GM21360 (cell line): ENCODE data around the gene TFB2M.

Experiments used
- ATAC-seq: cut with Tn5 transposase; IDR thresholded peaks from one replicate; pipeline ENCODE4 v1.9.1; 2021; ENCODE audit warnings: mild to moderate bottlenecking, moderate library complexity; ENCODE audit not compliant: unreplicated experiment

Gene TFB2M

DNA sequence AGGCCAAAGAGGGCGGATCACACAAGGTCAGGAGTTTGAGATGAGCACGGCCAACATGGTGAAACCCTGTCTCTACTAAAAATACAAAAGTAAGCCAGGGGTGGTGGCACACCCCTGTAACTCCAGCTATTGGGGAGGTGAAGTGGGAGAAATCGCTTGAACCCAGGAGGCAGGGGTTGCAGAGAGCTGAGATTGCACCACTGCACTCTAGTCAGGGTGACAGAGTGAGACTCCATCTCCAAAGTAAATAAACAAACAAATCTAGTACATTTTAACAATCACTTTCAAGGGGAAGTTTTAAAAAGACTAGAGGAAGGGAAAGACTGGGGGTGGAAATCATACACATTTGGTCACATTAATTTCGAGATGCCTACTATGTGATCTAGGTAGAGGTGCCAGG, 6.8 kb downstream of the TFB2M start:
- no peak for ATAC-seq

DNA sequence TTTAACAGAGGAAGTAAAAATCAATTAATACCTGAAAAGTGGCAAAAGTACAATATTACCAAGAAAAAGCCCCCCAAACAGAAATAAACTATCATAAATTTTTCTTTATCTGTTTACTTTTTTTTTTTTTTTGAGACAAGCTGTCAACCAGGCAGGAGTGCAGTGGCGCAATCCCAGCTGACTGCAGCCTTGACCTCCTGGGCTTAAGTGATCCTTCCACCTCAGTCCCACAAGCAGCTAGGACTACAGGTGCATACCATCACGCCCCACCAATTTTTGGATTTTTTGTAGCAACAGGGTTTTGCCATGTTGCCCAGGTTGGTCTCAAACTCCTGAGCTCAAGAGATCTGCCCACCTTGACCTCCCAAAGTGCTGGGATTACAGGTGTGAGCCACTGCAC, 8.0 kb downstream of the TFB2M start:
- no peak for ATAC-seq

DNA sequence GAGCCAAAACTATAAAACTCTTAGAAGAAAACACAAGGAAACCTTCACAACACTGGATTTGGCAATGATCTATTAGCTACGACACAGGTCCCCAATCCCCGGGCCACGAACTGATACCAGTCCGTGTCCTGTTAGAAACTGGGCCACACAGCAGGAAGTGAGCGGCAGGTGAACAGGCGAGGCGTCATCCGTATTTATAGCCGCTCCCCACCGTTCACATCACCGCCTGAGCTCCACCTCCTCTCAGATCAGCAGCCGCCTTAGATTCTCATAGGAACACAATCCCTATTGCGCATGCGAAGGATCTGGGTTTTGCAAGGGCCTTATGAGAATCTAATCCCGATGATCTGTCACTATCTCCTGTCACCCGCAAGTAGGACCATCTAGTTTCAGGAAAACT, 11.9 kb downstream of the TFB2M start:
- no peak for ATAC-seq

DNA sequence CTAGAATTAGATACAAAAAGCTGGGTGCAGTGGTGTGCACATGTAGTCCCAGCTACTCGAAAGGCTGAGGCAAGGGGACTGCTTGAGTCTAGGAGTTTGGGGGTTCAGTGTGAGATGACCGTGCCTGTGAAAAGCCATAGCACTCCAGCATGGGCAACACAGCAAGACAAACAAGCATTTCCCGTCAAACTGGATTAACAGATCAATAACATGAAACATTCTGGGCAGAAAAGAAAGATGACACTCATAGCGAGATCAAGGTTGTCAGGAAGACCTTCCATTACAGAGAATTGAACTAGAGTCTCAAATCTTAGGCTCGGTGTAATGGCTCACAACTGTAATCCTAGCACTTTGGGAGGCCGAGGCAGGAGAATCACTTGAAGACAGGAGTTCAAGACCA, 14.0 kb downstream of the TFB2M start:
- no peak for ATAC-seq

DNA sequence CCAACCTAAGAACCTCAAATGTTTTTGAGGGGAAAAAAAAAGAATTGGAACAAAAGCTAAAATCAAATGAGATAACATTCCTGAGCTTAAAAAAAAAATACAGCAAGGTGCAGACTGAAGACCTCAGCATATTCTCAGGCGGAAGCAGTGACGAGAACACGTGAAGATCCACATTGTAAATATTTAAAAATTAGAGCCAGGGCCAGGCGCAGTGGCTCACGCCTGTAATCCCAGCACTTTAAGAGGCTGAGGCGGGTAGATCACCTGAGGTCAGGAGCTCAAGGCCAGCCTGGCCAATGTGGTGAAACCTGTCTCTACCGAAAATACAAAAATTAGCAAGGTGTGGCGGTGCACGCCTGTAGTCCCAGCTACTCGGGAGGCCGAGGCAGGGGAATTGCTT, 15.7 kb downstream of the TFB2M start:
- no peak for ATAC-seq

DNA sequence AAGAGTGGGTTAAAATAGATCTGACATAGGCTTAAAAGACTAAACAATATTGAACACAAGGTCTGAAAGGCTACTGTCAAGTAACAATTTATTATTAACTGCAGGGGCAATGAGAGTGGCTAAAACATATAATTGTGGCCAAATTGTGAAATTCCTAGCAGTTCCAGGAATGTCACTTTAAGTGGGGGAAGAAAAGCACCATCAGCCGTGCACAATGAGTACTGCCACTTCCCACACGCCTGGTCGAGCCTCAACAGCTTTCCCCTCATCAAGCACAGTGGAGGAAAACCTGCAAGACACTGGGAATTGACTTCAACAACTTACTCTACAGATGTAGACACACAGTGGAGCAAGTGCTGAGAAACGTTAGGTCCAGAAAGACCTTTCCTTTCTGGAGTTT, 16.4 kb downstream of the TFB2M start:
- ATAC-seq, result no peak

DNA sequence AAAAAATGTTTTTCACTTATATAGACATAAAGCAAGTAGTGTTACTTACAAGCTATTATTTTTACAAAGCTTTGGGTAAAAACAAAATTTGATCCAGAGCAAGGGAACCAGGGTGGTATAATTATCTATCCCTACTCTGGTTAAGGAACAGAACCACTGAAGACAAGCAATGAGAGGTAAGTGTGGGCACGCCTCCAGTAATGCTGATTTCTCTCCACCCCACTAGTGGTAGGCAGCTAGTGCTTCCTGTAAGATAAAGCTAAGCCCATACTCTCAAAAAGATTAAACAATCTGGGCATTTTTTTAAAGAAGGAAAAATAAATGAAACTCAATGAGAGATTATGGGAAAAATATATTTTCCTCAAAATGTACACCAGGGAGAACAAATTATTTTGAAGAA, 22.1 kb downstream of the TFB2M start:
- ATAC-seq, result no peak

DNA sequence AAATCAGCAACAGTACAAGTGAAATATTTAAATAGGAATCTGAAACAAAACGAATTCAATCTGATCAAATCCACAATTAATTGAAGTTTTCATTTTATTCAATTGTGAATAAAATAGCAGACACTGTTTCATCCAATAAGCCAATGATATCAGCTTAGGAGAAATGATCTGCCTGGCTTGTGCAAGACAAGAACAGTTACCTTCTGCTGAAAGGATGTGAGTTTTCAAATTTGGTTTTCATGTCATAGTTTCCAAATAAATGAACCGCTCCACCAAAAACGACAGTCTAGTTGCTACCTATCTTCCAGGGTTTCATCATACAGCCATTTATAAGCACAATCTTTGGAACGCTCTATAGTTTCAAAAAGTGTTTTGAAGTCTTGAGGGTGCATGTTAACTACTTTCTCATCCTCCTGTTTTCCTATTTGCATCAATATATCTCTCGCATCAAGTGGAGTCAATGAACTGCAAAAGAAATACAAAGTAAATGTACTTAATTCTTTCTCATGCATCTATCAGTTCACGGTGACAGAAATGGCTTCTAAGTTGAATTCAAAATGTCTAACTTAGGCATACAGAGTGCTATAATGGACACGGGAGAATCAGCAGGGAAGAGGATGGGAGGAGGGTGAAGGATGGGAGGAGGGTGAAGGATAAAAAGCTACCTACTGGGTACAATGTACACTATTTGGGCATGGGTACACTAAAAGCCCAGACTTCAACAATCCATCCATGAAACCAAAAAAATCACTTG, 25.1 kb downstream of the TFB2M start:
- no peak for ATAC-seq

DNA sequence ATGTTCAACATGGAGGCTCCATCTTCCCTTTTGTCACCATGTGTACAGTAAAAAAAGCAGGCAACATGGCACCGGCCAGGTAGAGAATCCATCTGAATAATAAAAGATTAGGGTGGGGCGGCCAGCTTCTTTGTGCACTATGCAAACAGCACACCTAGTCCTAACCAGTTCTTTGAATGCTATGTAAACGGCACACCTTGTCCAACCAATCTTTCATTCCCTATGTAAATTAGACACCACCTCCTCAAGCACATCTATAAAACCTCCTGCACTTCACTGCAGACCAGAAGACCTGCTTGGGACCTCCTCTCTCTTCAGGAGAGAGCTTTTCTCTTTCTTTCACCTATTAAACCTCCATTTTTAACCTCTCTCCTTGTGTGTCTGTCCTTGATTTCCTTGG, 28.2 kb downstream of the TFB2M start:
- no peak for ATAC-seq

DNA sequence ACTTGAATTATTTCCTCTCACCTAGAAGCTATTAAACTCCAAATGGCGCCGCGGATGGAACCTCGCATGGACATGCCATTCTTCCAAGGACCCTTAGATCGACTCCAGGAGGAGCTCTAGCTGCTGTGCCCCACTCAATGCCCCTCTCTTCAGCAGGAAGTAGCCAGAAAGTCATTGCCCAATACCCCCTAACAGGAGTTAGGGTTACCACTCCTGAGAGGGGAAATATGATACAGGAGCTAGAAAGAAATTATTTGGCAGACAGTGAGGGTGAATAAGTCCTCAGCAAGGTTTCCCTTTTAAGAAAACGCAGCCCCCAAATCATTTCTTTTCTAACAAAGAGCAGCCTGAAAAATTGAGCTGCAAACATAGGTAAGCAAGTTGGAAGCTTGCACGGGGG, 28.6 kb downstream of the TFB2M start:
- ATAC-seq, result no peak

DNA sequence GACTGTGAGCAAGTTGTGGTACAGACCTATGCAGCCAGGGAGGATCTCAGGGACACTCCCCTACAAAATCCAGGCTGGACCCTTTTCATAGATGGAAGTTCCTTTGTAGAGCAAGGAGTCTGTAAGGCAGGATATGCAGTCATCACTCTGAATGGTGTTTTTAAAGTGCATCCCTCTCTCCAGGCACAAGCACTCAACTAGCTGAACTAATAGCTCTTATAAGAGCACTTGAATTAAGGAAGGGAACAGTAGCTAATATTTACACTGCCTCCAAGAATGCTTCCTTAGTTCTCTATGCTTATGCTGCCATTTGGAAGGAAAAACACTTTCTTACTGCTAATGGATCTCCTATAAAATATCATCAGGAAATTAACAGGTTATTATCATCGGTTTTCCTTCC, 31.9 kb downstream of the TFB2M start:
- no peak for ATAC-seq

DNA sequence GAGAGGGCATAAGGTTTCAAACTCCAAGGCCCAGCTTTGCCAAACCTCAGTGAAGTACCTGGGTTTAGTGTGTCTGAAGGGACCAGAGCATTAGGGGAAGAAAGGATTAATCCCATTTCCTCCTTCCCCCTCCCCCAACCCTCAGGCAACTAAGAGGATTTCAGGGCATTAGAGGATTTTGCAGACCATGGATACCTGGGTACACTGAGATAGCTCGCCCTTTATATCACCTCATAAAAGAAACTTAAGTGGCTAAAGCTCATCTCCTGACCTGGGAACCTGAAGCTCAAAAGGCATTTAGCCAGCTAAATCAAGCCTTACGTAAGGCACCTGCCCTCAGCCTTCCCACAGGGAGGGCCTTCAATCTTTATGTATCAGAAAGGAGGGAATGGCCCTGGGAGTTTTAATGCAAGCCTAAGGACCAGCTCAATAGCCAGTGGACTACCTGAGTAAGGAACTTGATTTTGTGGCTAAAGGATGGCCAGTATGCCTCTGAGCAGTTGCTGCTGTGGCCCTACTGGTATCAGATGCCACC, 32.6 kb downstream of the TFB2M start:
- ATAC-seq, result no peak

DNA sequence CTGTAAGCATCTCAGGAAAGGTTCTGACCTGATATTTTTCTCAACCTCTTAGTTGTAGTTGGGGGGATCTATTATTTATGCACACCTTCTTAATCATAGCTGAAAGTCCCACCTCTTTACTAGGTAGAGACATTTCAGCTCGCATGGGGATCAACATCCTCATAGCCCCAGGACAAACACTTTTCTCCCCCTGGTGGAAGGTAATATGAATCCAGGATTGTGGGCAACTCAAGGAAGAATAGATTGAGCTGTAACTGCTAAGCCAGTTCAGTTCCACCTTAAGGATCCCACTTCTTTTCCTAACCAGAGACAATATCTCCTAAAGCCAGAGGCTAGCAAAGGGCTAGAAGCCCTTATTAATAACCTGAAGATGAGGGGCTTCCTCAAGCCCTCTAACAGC, 33.5 kb downstream of the TFB2M start:
- ATAC-seq, result no peak

DNA sequence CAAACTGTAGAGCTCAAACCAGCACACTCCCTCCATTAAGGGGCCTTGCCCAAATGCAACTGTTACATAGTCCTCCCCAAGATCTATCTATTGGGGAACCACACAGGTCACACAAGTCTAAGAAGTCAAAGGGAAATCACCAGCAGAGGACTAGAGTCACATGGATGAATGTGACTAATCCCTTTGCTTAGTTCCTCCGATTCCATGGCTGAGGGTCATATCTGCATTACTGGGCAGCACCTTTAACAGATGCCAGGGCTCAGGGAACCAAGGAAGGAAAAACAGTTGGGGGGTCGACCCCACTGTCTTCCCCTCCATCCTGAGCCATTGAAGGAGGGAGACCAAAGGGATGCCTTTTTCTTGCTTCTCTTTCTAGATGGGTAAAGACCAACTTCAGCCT, 35.6 kb downstream of the TFB2M start:
- ATAC-seq, result no peak

DNA sequence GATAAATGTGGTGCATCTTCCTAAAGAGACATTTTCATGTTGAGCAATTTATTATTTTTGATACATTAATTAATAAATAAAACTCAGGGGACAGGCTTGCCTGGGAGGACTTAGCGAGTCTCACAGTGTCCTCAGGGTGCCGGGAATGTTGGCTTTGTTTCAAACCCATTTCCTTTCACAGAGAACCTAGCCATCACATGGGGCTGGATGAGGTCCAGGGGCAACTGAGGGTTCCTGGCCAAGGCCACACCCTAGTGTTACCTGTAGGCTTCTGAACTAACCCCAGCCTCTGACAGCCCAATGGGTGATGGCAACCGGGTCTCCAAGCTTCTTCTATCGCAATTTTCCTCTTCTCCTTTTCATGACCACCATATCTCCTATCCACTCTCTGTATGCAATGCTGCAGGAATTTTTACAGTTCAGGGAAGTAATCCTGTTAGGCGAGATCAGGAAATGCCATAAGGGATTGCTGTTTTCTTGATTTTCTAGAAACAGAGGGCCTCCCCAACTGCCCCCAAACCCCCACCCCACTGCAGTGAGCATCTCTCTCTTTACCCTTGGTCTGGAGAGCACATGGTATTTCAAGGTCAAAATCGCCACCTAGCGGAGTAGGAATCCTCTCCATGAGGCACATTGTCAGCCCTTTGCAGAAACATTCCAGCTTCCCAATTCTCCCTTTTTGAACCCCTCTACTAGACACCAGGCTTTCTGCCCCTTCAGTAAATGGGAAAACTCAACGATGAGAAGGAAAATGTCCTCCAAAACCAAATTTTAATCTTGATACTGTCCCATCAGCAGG, 36.9 kb downstream of the TFB2M start:
- no peak for ATAC-seq

DNA sequence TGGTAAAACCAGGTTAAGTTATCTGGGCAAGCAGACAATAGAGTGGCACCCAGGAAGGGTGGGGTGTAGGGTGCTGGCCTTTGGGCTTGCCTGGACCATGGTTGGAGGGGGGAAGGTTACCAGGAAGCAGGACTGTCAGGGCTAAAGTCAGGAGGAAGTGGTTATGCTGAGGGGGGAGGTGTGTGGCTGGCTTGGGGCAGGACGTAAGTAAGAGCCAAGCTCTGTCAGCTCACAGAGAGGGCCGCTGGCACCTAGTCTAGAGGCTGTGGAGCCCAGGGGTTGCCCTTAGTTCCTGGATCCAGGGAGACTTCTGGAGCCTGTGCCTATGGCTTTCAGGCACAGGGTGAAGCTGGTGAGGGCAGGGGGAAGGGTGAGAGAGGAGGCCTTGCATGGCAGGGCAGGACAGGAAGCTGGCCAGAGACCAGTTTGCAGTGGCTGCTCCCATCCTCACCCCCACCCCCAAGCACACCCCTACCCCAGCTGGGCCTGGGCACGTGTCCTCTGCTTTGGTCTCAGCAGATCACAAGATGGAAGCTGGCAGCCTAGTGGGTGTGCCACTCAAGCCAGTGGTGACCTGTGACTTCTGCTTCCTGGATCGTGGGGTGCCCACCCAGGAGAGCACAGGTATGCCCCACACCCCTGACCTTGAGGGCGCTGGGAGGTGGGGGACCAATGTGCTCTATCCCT, 38.5 kb downstream of the TFB2M start:
- no peak for ATAC-seq

DNA sequence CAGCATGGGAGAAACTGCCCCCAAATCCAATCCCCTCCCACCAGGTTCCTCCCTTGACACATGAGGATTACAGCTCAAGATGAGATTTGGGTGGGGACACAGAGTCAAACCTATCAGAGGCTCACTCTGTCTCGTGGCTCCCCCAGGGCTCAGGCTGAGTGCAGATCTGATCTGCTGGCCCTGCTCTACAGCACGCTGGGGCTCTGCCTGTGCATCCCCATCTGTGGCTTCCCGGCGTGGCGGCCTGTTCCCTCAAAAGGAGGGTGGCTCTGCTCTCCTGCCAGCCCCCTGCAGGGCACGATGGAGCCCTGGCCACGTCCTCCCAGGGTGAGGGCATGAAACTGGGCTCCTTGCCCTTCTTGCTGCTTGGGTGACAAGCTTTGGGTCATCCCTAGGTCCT, 39.1 kb downstream of the TFB2M start:
- ATAC-seq, result no peak

DNA sequence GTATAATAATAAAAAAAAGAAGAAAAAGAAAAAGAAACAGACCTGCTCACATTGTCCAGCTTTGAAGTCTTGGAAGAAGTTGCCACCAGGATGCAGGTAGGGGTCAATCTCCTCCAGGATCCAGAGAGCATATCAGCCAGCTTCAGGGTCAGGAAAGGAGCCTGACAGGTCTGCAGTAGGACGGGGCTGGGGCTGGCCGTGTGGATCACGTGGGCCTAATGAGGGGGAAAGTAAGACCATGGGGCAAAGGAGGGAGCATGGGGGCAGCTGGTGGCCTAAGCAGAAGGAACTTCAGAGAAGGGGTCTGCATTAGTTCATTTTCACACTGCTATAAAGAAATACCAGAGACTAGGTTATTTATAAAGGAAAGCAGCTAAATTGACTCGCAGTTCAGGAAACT, 39.7 kb downstream of the TFB2M start:
- no peak for ATAC-seq

DNA sequence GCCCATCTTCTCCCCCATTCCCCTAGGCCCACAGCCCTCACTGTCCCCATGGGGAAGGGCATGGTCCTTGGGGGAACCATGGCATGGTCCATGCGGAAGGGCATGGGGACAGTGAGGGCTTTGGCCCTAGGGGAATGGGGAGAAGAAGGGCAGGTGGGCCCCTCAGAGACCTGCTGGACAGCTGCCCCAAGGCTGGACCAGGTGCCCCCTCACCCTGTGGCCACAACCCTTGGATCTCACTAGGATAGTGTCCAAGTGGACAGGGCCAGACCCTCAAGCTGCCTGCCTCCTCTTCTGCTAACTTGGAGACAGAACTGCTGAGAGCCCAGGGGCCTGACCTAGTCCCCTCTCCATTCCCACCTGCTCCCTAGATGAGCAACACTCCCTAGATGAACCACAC, 46.5 kb downstream of the TFB2M start:
- ATAC-seq, result no peak

DNA sequence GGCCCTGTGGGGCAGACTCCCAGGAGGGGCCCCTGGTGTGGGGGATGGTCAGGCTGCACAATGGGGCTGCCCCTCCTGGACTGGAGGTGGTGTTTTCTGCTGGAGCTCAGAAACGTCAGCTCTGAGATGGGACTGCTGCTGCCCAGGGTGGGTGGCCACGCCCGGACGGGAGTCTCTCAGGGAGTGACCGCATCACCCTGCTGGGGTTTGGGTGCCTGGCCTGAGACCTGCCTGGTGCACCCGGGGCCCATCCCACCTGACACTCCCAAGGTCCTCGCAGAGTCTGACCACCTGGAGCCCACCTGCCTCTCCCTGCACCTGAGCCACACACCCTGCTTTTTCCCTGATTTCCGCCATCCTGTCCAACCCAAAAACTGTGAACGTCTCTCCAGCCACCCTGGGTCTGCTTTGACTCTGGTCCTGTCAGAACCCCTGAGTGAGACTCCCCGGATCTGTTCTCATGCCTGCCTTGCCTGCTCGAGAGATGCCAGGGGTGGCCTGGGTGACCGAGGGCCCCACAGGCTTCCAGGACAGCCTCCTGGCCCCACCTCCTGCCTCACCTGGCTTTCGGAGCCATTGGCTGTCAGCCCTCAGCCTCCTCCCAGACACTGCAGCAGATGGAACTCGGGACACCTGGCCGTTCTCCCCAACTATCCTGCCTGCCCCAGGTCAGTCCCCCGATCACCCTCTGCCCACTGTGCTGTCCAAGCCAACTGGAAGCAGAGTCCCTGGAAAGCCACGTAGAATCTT, 47.4 kb downstream of the TFB2M start:
- ATAC-seq, result no peak

DNA sequence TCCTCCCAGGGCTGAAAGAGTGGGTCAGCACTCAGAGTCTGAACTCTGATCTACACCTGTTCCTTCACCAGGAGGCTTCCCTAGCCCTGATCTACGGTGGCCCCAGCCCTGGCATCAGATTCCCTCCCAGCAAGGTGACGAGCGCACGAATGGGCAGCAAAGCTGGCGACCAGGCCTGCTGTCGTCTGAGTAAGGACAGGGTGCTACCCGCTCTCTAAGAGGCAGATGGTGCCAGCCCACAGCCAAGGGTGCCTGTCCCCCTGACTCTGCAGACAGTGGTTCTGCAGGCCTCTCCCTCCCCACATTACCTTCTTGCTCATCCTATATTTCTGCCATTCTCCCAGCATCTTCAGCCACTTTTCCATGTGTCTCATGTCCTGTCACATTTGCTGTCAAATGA, 48.7 kb downstream of the TFB2M start:
- no peak for ATAC-seq
